Measurements from ENCODE around the gene ITGA2B. TPM values are rescaled to one million over a fixed set of nuclear protein-coding genes. Genes with fewer than 3 reads are reported as not detected.
"Not testable (repeated sequence)": the region's sequence is repeated elsewhere in the genome, so short reads cannot be mapped to it uniquely, and the experiment has no call there.

ITGA2B gene
- total RNA-seq, 4 donors from 2014 or later, result 0.14 to 0.32 TPM; not detected in 2

DNA sequence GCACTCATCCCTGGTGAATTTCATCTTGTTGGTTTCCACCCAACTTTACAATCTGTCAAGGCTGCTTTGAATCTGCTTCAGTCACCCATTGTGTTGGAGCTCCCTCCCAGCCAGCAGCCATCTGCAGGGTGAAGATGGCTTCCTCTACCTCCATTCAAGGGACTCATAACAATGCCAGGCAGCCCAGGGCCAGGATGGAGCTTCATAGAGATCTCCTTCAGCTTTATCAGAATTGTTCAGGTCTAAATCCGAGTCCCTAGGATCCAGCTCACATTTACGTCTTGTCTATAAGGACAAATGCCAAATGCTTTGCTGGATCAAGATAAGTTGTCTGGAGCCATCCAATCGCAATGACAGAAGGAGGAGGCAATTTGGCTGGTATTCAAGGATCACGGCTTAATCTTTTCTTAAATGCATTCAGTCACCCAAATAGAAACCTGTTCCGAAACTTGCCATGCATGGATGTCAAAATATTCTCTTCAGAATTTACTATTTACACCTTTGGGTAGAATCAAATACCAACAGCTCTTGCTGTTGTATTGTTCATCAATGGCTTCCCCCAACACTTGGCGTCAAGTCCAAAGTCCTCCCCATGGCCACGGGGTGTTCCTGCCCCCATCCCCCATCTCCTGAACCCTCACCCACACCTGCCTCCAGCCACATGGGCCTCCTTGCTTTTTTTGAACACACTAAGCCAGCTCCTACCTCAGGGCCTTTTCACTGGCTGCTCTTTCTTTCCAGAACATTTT lies 22.0 kb downstream of the ITGA2B start:
- 68 to 88% methylated on average over 5 to 7 of the region's 7 CpGs for WGBS, 2 donors (ENCODE audit: low coverage in 1 of 2)
- no peak for DNase-seq
- Histone ChIP-seq H3K36me3 (no peaks in the 10 kb centered on the region), H3K4me1 (peaks cover 0 to 13% (median 4%) of the 10 kb centered on the region in 4 donors), H3K4me3 (no peak overlapping the region), H3K27ac (no peak overlapping the region), H3K9me3 (no peaks in the 10 kb centered on the region), H3K27me3 (peaks cover 64% of the 10 kb centered on the region)
- in situ Hi-C loops (cut with MboI; ENCODE audit: low pct_ligation_motif_present in 1 of 4, low pct_unique_long_range_greater_than_20kb in 1 of 4, low sequenced_read_pairs in 3 of 4), result no loop called here
- TF ChIP-seq CTCF (IDR thresholded peaks at IDR 0.05) (no peak), POLR2A (IDR thresholded peaks at IDR 0.05) (no peak), POLR2AphosphoS5 (IDR thresholded peaks at IDR 0.05) (no peak), EP300 (IDR thresholded peaks at IDR 0.05; ENCODE audit: low read depth) (no peak)
- intact Hi-C loops (cut with DNase I; ENCODE audit: low total_unique reads), result no loop called here

GRCh38 chr17:44365051-44365450 lies 24.4 kb downstream of the ITGA2B start:
- H3K27me3 ChIP-seq, result peaks cover 52% of the 10 kb centered on the region
- H3K9me3 ChIP-seq; H3K27ac ChIP-seq; H3K4me3 ChIP-seq; in situ Hi-C loops (cut with MboI; ENCODE audit: low pct_ligation_motif_present in 1 of 4, low pct_unique_long_range_greater_than_20kb in 1 of 4, low sequenced_read_pairs in 3 of 4); H3K36me3 ChIP-seq; intact Hi-C loops (cut with DNase I; ENCODE audit: low total_unique reads); DNase-seq: not testable (repeated sequence)
- peaks cover 0 to 13% (median 4%) of the 10 kb centered on the region in 4 donors for H3K4me1 ChIP-seq
- 77 to 80% methylated on average over 1 to 5 of the region's 5 CpGs for WGBS, 2 donors (ENCODE audit: low coverage in 1 of 2)

DNA sequence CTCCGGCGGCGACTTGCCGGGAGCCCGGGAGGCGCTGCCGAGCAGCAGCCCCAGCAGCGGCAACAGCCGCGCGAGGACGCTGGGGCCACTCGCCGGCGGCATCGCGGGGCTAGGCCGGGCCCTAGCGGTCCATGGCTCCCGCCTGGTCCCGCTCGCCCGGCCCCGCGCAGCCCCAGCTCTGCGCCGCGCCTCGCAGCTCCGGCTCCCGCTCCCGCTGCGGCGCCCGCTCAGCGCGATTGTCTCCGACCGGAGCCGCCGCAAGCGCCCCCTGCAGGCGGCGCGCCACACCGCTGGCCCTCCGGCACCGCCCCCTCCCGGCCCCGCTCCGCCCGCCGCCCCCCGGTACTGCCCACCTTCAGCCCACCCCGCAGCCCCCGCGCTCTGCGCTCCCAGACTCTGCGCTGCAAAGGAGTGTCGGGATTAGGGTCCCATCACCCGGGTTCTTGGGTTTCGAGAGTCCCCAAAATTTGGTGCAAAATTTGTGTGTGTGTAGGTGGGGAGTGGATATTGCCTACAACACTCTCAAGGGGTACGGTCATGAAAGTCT lies 25.8 kb downstream of the ITGA2B start, which contains the start of gene FAM171A2:
Gene FAM171A2 (minus strand): TSS at position 241 of the 547 bp plus-strand sequence. CDS start 139 bp downstream, at position 102.
- Histone ChIP-seq H3K4me1 (peaks cover 0 to 13% (median 4%) of the 10 kb centered on the region in 4 donors), H3K27me3 (peaks cover 44% of the 10 kb centered on the region), H3K36me3 (no peaks in the 10 kb centered on the region), H3K27ac (peak within 1 kb of the TSS in 1 of 4 donors; percentile 13), H3K9me3 (no peaks in the 10 kb centered on the region), H3K4me3 (peak within 1 kb of the TSS; percentile 52 to 83 (median 63))
- TF ChIP-seq POLR2AphosphoS5 (IDR thresholded peaks at IDR 0.05) (no peak), CTCF (IDR thresholded peaks at IDR 0.05) (peak in 4 of 5 experiments; percentile 9 to 82 (median 67))
- 0% methylated on average over 34 of the region's 63 CpGs; no CpG with 5 or more reads in 1 of the 2 donors for WGBS, 2 donors (ENCODE audit: low coverage in 1 of 2)
- intact Hi-C loops (cut with DNase I; ENCODE audit: low total_unique reads), result no loop called here
- in situ Hi-C loops (cut with MboI; ENCODE audit: low pct_ligation_motif_present in 1 of 4, low pct_unique_long_range_greater_than_20kb in 1 of 4, low sequenced_read_pairs in 3 of 4), result no loop called here
- DNase-seq, result peak; percentile 53

DNA sequence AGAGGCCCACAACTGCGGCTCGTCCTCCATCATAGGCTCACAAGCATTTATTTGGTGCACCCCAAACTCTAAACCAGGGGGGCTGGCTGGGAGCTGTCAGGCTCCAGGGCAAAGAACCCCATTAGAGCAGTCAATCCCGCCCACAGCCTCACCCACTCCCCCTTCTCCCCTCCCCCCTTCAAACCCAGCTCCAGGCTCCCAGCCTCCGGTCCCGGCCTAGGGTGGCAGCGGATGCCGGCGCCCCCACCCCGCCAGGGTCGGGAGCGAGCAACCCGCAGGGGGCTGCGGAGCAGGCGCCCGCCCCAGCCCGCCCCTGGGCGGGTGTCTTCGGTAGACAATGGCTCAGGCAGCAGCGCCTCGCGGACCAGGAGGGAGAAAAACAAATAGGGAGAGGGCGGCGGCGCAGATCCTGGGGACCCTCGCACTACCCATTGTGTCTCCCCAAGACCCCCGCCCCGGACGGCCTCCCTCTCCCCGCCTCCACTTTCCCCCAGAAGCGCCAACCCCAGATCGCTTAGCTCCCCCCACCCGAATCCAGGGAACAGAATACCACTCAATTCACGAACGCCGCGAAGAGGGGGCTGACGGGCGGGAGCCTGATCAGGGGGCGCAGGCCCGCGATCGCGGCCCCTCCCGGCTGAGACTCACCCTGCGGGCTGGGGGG lies 26.4 kb downstream of the ITGA2B start:
- Histone ChIP-seq H3K4me3 (peak overlapping the region; percentile 52 to 83 (median 63)), H3K27ac (peak overlapping the region in 1 of 4 donors; percentile 13), H3K4me1 (peaks cover 0 to 13% (median 4%) of the 10 kb centered on the region in 4 donors), H3K36me3 (no peaks in the 10 kb centered on the region), H3K9me3 (no peaks in the 10 kb centered on the region), H3K27me3 (peaks cover 41% of the 10 kb centered on the region)
- WGBS, 2 donors (ENCODE audit: low coverage in 1 of 2), result 4% methylated on average over 12 of the region's 45 CpGs; no CpG with 5 or more reads in 1 of the 2 donors
- DNase-seq, result no peak
- no peak for TF ChIP-seq POLR2A (IDR thresholded peaks at IDR 0.05)
- TF ChIP-seq POLR2AphosphoS5 (IDR thresholded peaks at IDR 0.05), result no peak
- no peak for TF ChIP-seq CTCF (IDR thresholded peaks at IDR 0.05)
- TF ChIP-seq EP300 (IDR thresholded peaks at IDR 0.05; ENCODE audit: low read depth), result no peak
- intact Hi-C loops (cut with DNase I; ENCODE audit: low total_unique reads) (no loop called here), in situ Hi-C loops (cut with MboI; ENCODE audit: low pct_ligation_motif_present in 1 of 4, low pct_unique_long_range_greater_than_20kb in 1 of 4, low sequenced_read_pairs in 3 of 4) (no loop called here)
